Measurements from ENCODE around the gene LARGE1. TPM values are rescaled to one million over a fixed set of nuclear protein-coding genes. Genes with fewer than 3 reads are reported as not detected.

Gene LARGE1
- total RNA-seq, 1 experiment from 2014 or later: 1.5 TPM

GRCh38 chr22:33854724-33855123 is 65.6 kb downstream of the LARGE1 start (continued):
- TF ChIP-seq TCF7L2 (IDR thresholded peaks at IDR 0.05; ENCODE audit: borderline replicate concordance, extremely low read depth, insufficient read depth, insufficient read length) (no peak), JUND (IDR thresholded peaks at IDR 0.05) (no peak), CTCF (IDR thresholded peaks at IDR 0.05 in 2 of 3, conservative IDR thresholded peaks at IDR 0.05 in 1 of 3; ENCODE audit: borderline replicate concordance in 1 of 3, insufficient read depth in 1 of 3, low read depth in 2 of 3, low read length in 2 of 3) (no peak), CEBPB (IDR thresholded peaks at IDR 0.05; ENCODE audit: low read depth) (no peak), ELF1 (IDR thresholded peaks at IDR 0.05; ENCODE audit: borderline replicate concordance, low read depth) (no peak)

GRCh38 chr22:33853200-33854097 is 66.8 kb downstream of the LARGE1 start:
- Histone ChIP-seq H3K4me1 (ENCODE audit: control insufficient read depth in 1 of 2, insufficient read depth in 2 of 2, low read length in 2 of 2) (no peaks in the 10 kb centered on the region), H4K20me1 (ENCODE audit: insufficient read depth) (no peaks in the 10 kb centered on the region), H3K79me2 (ENCODE audit: insufficient read depth, low read length) (no peaks in the 10 kb centered on the region), H3K9ac (ENCODE audit: low read length) (no peak overlapping the region), H3K36me3 (ENCODE audit: control insufficient read depth in 1 of 2, insufficient read depth in 2 of 2, low read length in 2 of 2) (no peaks in the 10 kb centered on the region), H3K9me2 (ENCODE audit: insufficient read depth) (no peaks in the 10 kb centered on the region), H3K4me3 (replicated peaks in 1 of 2; ENCODE audit: low read depth in 1 of 2, low read length in 2 of 2) (no peak overlapping the region), H3K9me3 (ENCODE audit: control insufficient read depth in 1 of 2, insufficient read depth in 1 of 2, low read depth in 1 of 2, low read length in 2 of 2) (peaks cover 9 to 29% of the 10 kb centered on the region in 2 experiments; a peak in 2 of 4 replicates), H2AFZ (ENCODE audit: low read depth, low read length, poor library complexity, severe bottlenecking) (no peak overlapping the region), H3K4me2 (ENCODE audit: low read length) (no peak overlapping the region), H3K27me3 (ENCODE audit: insufficient read depth, low read length) (no peaks in the 10 kb centered on the region), H3K27ac (ENCODE audit: low read depth, low read length) (no peak overlapping the region)
- DNase-seq (ENCODE audit: low read depth, low spot score): no peak
- ChIA-PET POLR2A (no interaction called here), RAD21 (ENCODE audit: low non-redundant PET in 1 of 2, low total read pairs in 2 of 2, uncharacterized antibody in 2 of 2, unreplicated experiment in 2 of 2) (no interaction called here), CTCF (no interaction called here)
- ATAC-seq: no peak
- no TSS peak for BruUV-seq (replicated peaks)
- intact Hi-C loops (cut with micrococcal nuclease): no loop called here
- no peak for TF ChIP-seq ZFX (IDR thresholded peaks at IDR 0.05)
- TF ChIP-seq FOSL1 (IDR thresholded peaks at IDR 0.05; ENCODE audit: low read depth): no peak
- TF ChIP-seq CTCF (IDR thresholded peaks at IDR 0.05 in 2 of 3, conservative IDR thresholded peaks at IDR 0.05 in 1 of 3; ENCODE audit: borderline replicate concordance in 1 of 3, insufficient read depth in 1 of 3, low read depth in 2 of 3, low read length in 2 of 3): no peak
- TF ChIP-seq POLR2AphosphoS5 (IDR thresholded peaks at IDR 0.05; ENCODE audit: low read depth, low read length): no peak
- no peak for TF ChIP-seq ATF3 (IDR thresholded peaks at IDR 0.05)
